Loucy (cell line): ENCODE measurements around the gene MTF1.

ENCODE experiments used
- CTCF ChIP-seq: fragments of 200-600 bp; sonication (generic); conservative IDR thresholded peaks from 2 replicates; pipeline ENCODE4 v1.5.1; 2014; ENCODE audit warnings: mild to moderate bottlenecking, antibody characterized with exemption, low read length
- EZH2phosphoT487 ChIP-seq: fragments of 200-600 bp; IDR thresholded peaks from 2 replicates; pipeline ENCODE4 v1.6.1; 2018; ENCODE audit warnings: antibody characterized with exemption, mild to moderate bottlenecking, moderate library complexity, borderline replicate concordance

DNA sequence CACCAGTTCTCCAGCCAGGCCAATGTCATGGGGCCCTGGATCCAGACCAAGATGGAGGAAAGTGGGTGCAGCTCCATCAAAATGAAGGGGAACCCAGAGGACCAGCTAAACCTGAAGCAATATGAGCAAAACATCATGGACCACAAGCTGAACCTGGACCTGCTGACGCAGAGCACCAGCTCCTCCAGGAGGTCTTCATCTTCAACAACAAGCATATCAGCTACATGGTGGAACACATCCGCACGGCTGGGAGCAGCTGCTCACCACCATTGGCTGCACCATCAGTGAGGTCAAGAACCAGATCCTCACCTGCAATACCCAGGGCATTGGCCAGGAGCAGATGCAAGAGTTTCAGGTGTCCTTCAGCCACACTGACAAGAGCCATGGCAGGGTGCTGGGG is 80.7 kb downstream of the MTF1 start:
- TF ChIP-seq CTCF (no peak), EZH2phosphoT487 (no peak)
